ENCODE measurements around the gene CDK19.
A peak's percentile ranks its signal among the peaks of the same experiment; 100 is the strongest.

The CDK19 gene

DNA sequence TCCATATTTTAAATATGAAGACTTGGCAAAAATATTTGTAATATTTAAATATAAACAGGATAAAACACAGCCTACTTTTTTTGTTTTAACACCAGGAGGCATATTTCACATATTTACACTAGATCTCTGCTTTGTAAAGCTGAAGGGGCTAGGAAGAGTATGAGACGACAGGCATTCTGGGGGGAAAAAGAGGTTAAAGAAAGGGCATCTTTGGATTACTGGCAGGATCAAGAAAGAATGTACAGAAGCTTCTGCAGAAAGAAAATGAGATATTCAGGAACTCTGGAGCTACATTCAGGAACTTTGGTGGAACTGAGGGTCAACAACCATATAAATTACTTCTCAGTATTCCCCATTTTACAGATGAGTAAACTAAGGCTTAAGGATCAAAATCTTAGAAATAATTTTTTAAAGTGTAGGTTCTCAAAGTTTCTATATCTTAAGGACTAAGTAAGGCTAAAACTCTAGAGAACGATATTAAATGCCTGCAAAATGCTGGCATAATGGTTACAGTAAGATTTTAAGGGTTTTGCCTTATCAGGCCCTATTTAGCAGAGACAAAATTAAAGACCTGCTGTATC, 156.5 kb downstream of the CDK19 start:
- peak; percentile 50 for DNase-seq (ENCODE audit: low read depth)

DNA sequence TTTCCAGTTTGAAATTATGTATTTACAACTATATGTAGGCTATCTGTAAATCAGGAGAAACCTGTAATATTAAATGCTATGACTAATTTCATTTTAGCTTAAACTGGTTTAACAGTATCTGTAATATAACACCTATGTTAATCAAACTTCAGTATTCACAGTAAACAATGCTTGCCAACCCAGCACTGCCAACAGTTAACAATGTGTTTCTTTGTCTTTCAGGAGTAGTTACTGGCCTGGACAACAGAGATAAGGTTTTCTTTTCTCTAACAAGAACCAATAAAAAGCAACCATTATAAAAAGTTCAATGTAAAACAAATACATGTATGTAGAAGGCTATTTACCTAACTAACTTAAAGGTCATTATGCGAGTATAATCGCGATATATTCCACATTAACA, 158.8 kb downstream of the CDK19 start:
- DNase-seq (ENCODE audit: low read depth): no peak

DNA sequence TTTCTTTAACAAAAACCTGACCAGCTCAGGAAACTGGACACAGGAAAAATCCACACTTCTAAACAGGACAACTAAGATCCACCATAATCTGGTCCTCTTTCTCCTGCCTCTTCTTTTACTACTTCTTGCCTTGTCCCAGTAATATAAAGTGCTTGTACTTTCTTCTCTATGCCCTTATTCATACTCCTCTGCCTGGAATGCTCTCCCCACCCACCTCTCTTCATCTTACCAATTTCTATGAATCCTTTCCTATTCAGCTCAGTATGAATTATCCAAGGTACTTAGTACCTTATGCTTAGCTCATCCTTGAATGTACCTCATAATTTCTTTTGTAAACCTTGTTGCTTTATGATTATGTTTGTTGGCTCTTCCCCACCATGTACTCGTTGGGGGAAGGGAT, 159.4 kb downstream of the CDK19 start:
- no peak for DNase-seq (ENCODE audit: low read depth)

DNA sequence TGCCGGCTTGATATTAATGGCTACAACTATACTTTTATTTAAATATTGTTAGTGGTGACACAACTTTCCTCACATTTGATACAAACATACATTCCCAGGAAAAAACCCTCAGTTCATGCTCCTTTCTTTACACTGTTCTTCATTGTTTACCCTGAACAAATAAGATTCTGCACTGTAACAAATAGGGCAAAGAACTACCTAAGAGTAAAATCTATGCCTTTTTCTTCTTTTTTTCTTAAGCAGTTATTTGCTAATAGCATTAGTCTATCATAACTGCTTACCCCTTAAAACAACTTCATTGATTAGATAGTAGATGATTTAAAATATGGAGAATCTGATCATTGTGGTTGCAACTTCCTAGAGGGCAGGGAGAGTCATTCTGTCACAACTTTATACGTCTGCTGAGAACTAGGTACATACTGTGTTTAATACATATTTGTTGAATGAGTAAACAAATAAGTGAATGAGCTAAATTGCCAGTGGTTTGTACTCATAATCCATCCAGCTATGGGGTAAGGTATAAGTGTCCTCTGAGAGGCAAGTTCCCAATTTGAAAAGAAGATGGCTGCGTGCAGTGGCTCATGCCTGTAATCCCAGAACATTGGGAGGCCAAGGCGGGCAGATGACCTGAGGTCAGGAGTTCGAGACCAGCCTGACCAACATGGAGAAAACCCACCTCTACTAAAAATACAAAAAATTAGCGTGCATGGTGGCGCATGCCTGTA, 161.0 kb downstream of the CDK19 start:
- DNase-seq (ENCODE audit: low read depth): no peak

DNA sequence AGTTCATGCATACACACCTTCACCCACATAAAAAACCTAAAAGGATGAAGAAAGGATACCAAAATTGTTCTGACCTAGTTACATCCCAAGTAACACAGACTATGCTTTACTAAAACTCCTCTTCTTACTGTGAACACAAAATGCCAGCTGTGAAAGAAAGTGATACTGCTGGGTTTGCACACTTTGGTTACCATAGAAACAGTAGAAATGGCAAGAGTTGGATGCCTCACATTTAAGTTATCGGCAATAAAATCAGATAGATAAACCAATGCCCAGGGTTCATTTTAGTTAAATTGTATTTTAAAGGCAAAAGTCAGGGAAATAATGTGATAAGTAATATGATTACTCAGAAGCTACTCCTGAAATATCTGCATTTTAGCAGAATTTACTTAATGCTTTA, 161.9 kb downstream of the CDK19 start:
- DNase-seq (ENCODE audit: low read depth): no peak

DNA sequence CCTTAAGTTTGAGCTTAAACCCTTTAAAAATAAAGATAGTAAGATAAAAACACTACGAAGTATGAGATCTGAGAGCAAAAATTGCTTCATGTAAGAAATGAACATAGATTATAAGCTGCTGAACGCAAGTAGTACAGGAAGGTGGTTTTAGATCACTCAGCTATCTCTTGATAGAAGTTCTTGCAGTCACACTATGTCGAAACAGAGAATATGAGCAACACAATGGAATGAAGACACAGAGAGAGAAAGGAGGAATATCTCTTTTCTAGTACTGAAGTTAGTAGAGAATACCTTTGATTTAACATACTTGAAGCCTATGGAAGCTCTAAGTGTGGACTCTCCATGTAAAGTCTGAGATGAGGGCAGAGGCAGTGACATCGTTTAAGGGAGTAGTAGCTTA, 162.7 kb downstream of the CDK19 start:
- DNase-seq (ENCODE audit: low read depth): peak; percentile 48

DNA sequence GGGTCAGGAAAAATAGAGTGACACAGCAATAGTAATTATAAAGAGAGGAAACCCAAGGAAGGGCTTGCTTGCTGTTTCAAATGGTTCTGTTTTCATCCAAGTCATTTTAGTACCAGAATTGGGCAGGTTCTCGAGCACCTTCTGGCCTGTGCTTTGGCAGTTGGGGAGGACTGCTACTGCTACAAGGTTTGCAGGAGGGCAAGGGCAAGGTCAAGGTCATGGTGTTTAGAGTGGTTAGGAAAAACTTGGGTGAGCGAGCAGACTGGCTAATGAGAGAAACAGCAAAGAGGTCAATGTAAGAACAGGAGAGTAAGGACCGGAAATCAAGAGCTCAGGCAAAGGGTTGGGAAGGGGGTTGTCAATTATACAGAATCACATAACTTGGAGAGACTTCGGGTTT, 164.5 kb downstream of the CDK19 start:
- no peak for DNase-seq (ENCODE audit: low read depth)

DNA sequence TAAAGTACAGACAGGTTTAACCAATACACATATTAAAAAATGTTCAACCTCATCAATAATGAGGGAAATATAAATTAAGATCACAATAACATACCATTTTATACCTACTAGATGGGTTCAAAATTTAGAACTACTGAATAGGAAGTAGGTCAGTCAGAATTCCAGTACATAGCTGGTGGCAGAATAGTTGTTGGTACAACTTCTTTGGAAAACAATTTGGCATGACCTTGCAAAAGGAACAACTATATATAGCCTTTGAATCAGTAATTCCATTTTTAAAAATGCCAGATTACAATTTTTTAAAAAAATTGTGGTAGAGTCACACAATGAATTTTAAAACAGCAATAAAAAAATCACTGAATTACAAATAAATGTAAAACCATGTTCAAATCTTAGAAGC, 165.6 kb downstream of the CDK19 start:
- no peak for DNase-seq (ENCODE audit: low read depth)

DNA sequence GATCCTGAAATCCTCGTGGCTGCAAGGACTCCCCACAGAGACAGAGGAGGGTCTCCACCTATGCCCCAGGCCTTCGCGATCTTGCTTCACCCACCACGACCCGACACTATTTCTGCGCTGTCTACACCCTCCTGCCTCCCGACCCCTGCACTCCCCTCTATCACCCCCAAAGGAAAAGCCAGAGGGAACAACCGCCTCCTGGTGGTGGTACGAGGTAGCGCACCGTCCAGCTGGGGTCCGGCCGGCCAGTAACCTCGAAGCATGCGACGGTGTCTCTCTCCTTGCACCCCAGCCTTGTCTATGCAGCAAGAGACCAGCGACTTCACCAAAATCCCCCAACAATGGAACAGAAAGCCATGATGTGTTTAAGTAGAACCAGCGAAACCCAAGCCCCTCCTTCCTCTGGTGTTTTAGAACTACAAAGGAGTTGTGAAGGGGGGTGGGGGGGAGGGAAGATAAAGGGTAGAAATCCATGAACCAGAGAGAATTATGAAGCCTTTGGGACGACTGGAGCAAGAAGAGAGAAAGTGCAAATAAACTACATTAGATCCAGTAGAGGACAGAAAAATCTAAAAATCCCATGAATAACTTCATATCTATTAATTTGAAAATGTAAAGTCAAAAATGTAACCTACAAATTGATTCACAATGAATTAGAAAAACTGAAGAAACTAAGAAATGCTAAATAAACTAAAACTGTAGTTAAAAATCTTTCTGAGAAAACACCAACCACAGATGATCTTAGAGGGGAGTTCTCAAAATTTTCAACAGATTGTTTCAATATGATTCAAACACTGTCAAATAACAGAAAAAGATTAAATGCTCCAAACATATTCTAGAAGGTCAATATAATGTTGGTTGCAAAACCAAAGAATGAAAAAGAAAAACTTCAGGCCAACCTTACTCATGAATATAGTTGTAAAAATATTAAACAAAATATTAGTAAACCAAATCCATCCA, 168.0 kb downstream of the CDK19 start:
- DNase-seq (ENCODE audit: low read depth): no peak

DNA sequence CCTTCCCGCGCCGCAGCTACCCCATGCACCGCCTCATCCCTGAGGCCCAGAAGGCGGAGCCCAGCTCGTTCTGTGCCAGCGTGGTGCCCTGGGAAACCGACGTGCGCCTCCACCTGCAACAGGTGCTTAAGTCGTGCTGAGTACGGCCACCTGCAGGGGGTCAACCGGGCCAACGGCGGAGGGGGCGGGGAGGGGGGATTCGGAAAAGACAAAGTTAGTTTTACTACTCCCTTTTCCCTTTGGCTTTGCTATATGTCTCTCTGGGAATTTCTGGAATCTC, 168.9 kb downstream of the CDK19 start:
- DNase-seq (ENCODE audit: low read depth): no peak

DNA sequence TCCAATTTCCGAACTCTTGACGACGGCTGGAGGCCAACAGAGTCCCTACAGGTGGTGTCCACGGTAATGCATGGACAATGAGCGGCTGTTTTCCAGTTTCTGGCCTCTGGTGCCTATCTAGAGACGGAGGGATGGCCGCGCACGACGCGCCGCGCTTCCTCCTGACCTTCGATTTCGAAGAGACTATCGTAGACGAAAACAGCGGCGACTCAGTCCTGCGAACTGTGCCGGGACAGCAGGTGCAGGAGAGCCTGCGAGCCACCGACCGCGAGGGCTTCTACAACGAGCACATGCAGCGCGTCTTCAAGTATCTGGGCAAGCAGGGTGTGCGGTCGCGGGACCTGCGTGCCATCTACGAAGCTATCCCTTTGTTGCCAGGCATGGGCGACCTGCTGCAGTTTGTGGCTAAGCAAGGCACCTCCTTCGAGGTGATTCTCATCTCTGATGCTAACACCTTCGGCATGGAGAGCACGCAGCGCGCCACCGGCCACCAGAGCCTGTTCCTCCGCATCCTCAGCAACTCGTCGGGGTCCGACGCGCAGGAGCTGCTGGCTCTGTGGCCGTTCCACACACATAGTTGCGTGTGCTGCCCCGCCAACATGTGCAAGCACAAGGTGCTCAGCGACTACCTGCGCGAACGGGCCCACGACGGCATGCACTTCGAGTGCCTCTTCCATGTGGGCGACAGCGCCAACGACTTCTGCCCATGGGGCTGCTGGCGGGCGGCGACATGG, 169.4 kb downstream of the CDK19 start:
- DNase-seq (ENCODE audit: low read depth): no peak

DNA sequence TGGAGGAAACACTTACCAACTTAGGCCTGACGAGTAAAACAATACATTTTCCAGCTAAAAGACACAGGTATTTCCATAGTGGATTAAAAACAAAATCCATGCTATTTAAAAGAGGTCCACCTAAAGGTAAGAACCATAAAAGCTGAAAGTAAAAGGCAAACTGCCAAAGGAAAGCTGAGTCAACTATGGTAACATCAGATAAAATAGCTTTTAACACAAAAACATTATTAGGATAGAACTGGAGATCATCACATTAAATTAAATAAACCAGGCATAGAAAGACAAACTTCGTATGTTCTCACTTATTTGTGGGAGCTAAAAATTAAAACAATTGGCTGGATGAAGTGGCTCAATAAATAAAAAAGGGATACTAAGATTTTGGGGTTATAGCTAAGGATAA, 172.1 kb downstream of the CDK19 start:
- peak; percentile 44 for DNase-seq (ENCODE audit: low read depth)

DNA sequence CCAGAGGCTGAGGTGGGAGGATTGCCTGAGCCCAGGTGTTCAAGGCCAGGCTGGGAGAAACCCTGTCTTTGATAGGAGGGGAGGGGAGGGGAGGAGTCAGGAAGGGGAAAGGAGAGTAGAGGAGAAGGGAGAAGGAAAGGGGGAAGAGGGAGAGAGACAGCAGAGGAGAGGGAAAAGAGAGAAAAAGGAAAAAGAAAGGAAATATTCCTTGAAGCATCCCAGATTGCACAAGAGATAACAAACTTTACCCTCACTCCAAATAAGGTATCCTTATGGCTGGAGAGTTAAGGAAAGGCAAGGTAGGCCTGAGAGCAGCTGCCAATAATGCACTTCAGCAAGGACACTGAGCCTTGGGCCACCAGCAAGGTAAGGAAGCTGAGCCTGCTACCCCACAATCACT, 172.6 kb downstream of the CDK19 start:
- no peak for DNase-seq (ENCODE audit: low read depth)

DNA sequence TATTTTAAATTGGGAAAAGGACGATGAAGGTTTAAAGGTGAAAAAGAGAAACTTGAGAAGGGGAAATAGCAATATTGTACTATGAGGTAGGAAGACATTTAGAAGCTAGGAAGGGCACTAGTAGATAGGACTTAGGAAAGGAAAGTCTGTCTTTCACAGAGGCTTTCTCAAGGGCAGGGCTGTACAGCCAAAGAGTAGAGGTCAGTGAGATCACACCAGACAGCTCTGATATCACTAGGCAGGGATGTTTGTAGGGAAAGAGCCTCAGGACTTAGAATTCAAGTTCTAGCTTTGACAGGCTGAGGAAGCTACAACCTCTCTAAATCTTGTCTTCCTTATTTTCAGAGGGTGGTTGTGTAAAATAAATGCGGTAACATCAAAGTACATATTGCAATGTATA, 178.5 kb downstream of the CDK19 start:
- DNase-seq (ENCODE audit: low read depth): no peak

DNA sequence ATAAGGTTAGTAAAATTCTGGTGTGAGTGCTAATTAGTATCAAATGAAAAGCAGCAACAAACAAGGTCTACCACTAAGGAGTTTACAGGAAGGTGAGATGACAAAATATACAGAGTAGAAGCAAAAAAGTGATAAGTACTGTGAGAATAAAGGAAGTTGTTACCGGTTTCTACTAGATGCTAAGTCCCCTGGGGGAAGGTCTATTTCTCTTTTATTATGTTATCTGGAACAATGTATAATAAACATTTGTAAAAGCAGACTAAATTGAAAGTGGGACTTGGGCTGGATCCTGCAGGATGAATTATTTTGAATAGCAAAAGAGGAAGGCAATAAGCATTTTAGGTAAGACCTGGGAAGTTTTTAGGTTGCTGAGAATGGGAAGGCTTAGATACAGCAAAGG, 180.2 kb downstream of the CDK19 start:
- no peak for DNase-seq (ENCODE audit: low read depth)

DNA sequence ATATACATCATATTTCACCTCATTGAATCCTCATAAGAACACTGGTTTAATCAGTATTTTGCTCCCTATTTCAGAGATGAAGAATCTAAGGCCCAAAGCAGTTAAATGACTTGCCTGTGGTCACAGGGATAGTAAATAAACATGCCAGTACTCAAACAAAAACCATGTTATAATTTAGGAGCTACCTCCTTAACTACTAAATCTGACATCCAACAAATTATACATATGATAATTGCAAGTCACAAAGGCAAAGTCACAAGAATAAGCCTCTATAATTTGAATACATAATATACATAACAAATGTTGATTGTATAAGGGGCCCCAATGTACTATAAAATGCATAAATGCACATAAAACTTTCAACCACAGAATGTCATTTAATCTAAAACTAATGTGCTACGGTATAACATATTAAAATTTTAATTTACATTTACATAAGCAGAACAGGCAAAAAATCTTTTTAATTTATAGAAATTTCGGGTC, 181.5 kb downstream of the CDK19 start:
- DNase-seq (ENCODE audit: low read depth): no peak

DNA sequence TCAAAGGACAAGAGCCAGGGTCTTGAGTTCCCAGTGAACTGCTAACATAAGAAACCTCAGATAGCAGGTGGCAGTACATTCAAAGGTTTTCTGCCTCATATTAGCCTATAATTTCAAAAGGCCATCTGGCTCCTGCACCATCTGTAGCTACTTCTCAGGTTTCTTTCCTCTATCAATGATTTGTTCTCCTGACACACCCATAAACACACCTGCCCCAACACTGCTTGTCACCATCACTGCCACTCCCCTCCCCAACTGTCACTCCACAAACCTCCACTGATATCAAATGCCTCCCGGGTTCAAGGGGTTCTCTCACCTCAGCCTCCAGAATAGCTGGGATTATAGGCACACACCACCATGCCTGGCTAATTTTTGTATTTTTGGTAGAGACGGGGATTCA, 186.1 kb downstream of the CDK19 start:
- no peak for DNase-seq (ENCODE audit: low read depth)

DNA sequence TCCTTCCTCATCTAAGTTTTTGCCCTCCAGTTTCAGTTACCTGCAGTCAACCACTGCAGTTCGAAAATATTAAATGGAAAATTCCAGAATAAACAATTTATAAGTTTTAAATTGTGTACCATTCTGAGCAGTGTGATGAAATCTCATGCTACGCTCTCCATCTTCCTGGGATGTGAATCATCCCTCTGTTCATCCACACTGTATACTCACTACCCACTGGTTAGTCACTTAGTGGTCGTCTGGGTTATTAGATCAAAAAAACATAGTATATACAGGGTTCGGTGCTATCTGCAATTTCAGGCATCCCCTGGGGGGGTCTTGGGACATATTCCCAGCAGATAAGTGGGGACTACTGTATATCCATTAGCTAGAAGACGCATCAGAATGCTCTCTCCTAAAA, 186.9 kb downstream of the CDK19 start:
- DNase-seq (ENCODE audit: low read depth): peak; percentile 90

DNA sequence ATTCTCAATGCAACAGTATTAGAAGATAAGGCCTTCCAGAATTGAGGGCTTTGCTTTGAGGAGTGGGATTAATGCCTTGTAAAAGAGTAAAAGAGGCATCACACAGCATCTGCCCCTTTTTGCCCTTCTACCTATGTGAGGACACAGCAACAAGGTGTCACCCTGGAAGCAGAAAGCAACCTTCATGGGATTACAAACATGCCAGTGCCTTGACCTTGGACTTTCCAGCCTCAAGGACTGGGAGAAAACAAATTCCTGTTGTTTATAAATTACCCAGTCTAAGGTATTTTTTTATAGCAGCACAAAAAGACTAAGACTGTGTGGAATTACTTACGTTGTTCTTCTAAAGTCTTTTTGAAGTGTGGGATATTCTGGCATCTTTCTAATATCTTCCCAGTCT, 188.8 kb downstream of the CDK19 start:
- no peak for DNase-seq (ENCODE audit: low read depth)

DNA sequence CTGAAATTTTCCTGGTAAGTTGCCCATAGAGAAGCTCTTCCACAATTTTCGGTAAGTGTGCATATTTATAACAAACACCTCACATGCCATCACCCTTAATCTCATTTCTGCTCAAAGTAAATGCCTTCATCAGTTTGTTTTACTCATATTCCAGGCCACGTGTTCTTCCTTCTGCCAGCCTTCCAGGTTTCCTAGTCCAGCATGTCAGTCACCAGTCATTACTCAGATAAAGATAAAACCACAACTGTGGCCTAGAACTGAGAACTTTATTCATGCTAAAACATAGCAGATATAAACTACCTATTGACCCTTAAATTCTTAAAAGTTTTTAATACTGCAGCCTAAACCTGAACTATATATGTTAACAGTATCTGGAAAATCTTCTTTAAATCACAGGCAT, 189.4 kb downstream of the CDK19 start:
- peak; percentile 63 for DNase-seq (ENCODE audit: low read depth)

DNA sequence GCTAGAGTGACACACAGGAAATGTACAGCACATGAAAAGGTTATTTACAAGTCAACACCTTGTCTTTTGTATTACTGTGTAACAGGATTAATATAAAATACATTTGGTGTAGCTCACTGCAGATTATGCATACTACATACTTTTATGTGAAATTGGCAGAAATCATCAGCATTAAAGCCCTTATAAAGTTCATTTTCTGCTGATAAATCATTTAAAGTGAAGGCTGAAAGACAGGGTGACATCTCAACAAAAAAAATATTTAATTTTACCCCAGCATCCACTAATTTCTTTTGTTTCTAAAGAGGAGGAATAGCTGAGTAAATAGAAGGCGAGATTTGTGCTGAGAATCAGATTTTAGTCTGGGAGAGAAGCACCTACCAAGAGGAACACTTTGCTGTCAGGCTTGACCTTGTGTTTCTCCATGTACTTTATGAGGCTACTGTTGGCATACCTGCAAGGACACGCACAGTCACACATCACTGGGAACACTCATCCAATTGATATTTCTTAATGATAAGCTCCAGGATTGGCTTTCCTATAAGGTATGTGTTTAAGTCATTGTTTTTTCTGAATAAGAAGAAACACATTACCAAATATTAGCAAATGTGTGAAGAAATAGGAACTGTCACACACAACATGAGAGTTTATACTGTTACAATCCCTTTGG, 192.2 kb downstream of the CDK19 start:
- DNase-seq (ENCODE audit: low read depth): no peak

DNA sequence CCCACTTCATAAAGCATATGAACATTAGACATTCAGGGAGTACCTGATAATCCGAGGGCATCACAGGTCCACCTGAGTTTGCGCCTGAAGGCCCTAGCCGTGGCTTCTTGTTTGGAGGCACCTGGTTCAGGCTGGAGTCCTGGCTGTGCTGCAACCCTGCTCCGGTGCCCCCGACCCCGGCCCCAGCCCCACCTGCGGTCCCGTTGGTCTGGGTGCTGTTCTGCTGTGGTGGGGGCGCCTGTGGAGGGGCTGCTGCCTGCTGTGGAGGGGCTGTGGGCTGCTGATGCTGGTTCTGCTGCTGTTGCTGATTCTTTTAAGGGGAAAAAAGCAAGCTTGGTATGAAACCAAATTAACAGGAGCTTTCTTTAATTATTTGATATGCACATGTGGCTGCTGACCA, 194.2 kb downstream of the CDK19 start:
- DNase-seq (ENCODE audit: low read depth): no peak

All from iris pigment epithelial cell (primary cell).